ENCODE measurements around the gene PYROXD2.
"Not testable (repeated sequence)": the region's sequence is repeated elsewhere in the genome, so short reads cannot be mapped to it uniquely, and the experiment has no call there.

Gene PYROXD2

GRCh38 chr10:98391065-98391464 lies 23.9 kb downstream of the PYROXD2 start:
- no peak for DNase-seq (ENCODE audit: low read depth in 2 of 2)

- DNase-seq (ENCODE audit: low read depth in 2 of 2): no peak
These were observed 24.6 kb downstream of the PYROXD2 start for GRCh38 chr10:98390406-98390805.

DNA sequence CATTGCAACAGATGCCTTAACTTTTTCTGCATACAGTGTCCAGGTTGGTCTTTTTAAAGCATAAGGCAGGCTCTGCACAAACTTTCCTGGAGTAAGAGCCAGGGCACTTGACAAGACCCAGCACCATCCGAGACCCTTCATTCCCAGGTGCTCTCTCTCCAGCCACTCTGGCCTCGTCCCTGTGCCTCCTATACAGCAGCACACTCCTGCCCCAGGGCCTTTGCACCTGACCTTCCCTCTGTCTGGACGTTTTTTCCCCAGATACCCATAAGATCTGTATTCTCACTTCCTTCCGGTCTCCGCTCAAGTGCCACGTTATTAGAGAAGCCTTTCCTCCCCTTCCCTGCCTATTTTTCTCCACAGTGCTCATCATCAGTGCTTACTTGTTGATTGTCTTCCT lies 25.6 kb downstream of the PYROXD2 start:
- no peak for DNase-seq (ENCODE audit: low read depth in 2 of 2)

GRCh38 chr10:98388101-98388655 lies 26.8 kb downstream of the PYROXD2 start:
- DNase-seq (ENCODE audit: low read depth in 2 of 2): no peak

GRCh38 chr10:98384531-98385133 lies 30.4 kb downstream of the PYROXD2 start:
- no peak for DNase-seq (ENCODE audit: low read depth in 2 of 2)

GRCh38 chr10:98383869-98384268 lies 31.1 kb downstream of the PYROXD2 start:
- no peak for DNase-seq (ENCODE audit: low read depth in 2 of 2)

DNA sequence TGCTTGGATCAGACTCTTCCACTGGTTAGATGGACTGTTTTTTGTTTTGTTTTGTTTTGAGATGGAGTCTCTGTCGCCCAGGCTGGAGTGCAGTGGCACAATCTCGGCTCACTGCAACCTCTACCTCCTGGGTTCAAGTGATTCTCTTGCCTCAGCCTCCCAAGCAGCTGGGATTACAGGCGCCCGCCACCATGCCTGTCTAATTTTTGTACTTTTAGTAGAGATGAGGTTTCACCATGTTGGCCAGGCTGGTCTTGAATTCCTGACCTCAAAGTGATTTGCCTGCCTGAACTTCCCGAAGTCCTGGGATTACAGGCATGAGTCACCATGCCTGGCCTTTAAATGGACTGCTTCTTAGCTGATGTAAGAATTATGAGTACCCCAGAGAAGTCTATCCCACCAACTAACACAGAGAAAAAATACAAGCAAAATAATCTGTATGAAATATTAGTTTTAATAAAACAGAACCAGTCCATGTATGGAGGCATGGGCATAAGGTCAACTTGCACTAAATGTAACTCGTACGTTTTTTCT lies 31.8 kb downstream of the PYROXD2 start:
- DNase-seq (ENCODE audit: low read depth in 2 of 2): not testable (repeated sequence)

DNA sequence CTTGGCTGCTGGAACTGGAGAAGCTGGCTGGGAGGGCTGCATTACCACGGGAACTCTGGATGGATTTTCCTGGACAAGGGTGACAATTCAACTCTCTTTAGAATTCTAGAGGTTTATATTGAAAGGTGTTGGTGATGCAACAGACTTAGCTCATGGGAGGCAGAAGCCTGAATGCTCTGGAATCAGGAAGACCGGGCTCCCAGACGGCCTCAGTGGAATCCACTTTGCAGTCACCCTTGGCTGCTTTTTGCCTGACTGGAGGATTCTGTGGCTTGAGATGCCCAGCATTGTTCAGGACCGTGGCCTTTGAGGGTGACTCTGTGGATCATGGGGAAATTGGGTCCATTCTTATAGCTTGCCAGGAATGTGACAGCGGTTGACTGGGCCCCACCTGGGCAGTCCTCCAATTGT lies 32.3 kb downstream of the PYROXD2 start:
- no peak for DNase-seq (ENCODE audit: low read depth in 2 of 2)

GRCh38 chr10:98380493-98381339 lies 34.3 kb downstream of the PYROXD2 start:
- DNase-seq (ENCODE audit: low read depth in 2 of 2): no peak

GRCh38 chr10:98378722-98379121 lies 36.3 kb downstream of the PYROXD2 start:
- no peak for DNase-seq (ENCODE audit: low read depth in 2 of 2)

GRCh38 chr10:98377536-98377935 lies 37.4 kb downstream of the PYROXD2 start:
- no peak for DNase-seq (ENCODE audit: low read depth in 2 of 2)

- no peak for DNase-seq (ENCODE audit: low read depth in 2 of 2)
These were observed 38.0 kb downstream of the PYROXD2 start for GRCh38 chr10:98377001-98377400.

GRCh38 chr10:98376485-98376884 lies 38.5 kb downstream of the PYROXD2 start:
- no peak for DNase-seq (ENCODE audit: low read depth in 2 of 2)

DNA sequence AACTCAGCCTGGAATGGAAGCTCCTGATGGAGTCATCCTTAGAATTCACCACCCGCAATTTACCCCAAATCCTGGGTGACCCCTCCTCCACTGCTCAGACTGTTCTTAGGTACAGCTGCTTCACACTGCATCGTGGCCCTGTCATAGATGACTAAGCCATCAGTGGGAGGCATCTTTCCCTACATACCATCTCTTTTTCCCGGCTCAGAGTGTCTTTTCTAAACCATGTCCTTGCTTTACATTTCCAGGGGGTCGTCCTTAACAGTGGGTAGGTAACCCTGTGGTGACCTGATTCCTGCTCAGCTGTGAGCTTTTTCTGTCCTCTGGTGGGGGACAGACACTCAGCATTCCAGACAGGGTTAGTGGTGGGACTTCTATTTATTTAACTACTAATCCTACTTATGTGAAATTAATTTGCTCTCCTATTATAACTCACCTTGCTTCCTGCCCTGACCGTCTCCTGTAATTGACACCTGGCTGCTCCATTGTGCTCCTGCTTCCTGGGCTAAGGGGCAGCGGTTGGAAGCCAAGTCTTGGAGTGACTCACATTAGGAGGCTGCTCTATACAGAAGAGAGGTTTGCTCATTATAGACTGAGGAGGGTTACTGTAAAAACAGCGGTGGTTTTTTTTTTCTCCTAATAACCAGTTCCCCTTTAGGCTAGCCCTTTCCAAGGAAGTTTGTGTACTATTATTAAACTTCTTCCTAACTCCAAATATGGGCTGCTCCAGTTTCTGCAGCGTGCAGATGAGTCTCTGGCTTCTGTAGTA lies 40.6 kb downstream of the PYROXD2 start:
- DNase-seq (ENCODE audit: low read depth in 2 of 2): no peak

DNA sequence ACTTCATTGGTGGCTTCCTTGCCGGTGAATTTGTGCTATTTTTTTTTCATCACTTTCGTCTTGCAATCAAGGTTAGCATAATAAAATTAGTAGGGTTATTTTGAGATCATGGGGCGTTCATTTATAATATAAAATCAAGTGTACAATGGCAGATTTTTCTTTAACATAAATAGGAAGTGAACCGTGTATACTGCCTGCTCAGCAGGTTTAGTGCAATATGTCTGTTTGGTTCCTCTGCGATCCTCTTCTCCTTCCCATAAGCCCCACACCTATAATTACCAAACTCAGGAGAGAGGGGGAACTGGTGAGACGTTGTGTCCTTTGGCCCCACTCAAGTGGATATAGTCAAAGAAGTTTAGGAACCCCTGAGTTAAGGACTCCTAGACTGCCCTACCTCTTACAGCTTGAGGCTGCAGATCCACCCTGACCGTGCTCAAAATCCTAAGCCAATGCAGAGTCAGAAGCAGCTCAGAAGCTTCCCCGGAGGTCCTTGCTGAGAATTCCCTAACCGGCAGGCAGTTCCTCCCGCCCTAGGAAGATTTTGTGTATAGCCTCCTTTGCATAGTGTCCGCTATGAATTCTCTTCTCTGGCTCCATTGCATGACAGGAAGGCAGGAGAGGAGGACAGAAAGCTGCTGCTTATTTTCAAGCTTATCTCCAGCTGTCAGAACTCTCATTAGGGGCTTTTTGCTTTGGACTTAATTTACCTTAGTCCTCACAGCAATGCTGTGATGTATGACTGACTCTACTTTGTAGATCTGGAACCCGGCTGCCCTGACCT lies 41.5 kb downstream of the PYROXD2 start:
- no peak for DNase-seq (ENCODE audit: low read depth in 2 of 2)

- no peak for DNase-seq (ENCODE audit: low read depth in 2 of 2)
These were observed 43.9 kb downstream of the PYROXD2 start for GRCh38 chr10:98370831-98371820.

DNA sequence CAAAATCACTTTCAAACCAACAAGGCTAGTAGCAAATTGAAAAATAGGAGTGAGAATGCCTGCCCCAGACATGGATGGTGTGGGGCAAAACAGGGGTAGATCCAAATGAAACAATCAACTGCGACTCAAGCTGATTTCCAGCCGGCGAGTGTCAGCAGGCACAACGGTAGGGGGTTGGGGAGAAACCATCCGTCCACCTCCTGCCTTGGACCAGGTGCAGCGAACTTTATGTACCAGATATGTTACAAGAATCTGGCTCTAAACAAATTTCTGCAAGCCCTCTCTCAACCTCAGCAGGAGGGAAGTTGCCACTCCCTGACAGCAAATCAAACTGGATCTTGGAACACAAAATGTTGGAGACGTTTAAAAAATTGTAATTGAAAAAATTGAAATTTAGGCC lies 45.2 kb downstream of the PYROXD2 start:
- no peak for DNase-seq (ENCODE audit: low read depth in 2 of 2)

DNA sequence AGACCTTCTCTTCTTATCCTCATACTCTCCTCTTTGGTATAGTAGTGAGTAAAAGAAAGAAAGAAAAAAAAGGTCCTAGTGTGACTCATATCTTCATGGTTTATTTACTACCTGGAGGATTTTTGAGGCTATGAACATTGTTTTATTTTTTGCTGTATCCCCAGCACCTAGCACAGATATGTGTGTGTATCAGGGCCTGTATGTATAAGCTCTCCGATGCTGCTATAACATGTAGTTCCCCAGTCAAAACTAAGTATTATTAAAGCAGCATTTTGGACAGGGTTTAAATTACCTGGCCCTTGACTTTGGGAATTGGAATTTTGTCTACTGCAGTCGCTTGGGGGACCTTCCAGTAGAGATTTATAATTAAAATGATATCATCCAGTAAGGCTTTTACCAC lies 46.3 kb downstream of the PYROXD2 start:
- no peak for DNase-seq (ENCODE audit: low read depth in 2 of 2)

GRCh38 chr10:98367604-98368451 lies 47.2 kb downstream of the PYROXD2 start:
- DNase-seq (ENCODE audit: low read depth in 2 of 2): no peak
